HepG2 (cell line): Measurements from ENCODE around the gene P2RX5. TPM values are rescaled to one million over a fixed set of nuclear protein-coding genes. Genes with fewer than 3 reads are reported as not detected.

Source experiments
- CREB3 ChIP-seq: sonication (generic); formaldehyde crosslinking; IDR thresholded peaks from 2 replicates; pipeline ENCODE4 v1.5.0; 2020; ENCODE audit warnings: missing genetic modification reagents
- ETV5 ChIP-seq: IDR thresholded peaks from 2 replicates; pipeline ENCODE4 v1.6.1; 2018; ENCODE audit warnings: missing biosample characterization, missing genetic modification reagents, inconsistent platforms, borderline replicate concordance
- LRRFIP1 ChIP-seq: sonication (generic); formaldehyde crosslinking; conservative IDR thresholded peaks from 2 replicates; pipeline ENCODE4 v1.4.0; 2020; ENCODE audit warnings: missing genetic modification reagents
- MIER2 ChIP-seq: IDR thresholded peaks from 2 replicates; pipeline ENCODE4 v1.6.1; 2016; ENCODE audit warnings: missing biosample characterization, missing genetic modification reagents
- MNT ChIP-seq: fragments of 450-650 bp; IDR thresholded peaks from 2 replicates; pipeline ENCODE4 v1.6.1; 2016
- MZF1 ChIP-seq: sonication (generic); formaldehyde crosslinking; IDR thresholded peaks from 2 replicates; pipeline ENCODE4 v1.8.1; 2023; ENCODE audit warnings: mild to moderate bottlenecking, missing genetic modification reagents, borderline replicate concordance
- SNAI1 ChIP-seq: sonication (generic); formaldehyde crosslinking; IDR thresholded peaks from 2 replicates; pipeline ENCODE4 v1.5.0; 2020; ENCODE audit warnings: mild to moderate bottlenecking, missing genetic modification reagents, borderline replicate concordance
- SNAPC2 ChIP-seq: sonication (generic); formaldehyde crosslinking; IDR thresholded peaks from 2 replicates; pipeline ENCODE4 v1.8.1; 2022; ENCODE audit warnings: mild to moderate bottlenecking, missing genetic modification reagents
- TERF1 ChIP-seq: sonication (generic); formaldehyde crosslinking; IDR thresholded peaks from 2 replicates; pipeline ENCODE4 v1.8.0; 2022; ENCODE audit warnings: mild to moderate bottlenecking, missing genetic modification reagents, moderate library complexity
- TRIM22 ChIP-seq: fragments of 450-650 bp; IDR thresholded peaks from 2 replicates; pipeline ENCODE4 v1.6.1; 2017
- USF2 ChIP-seq, 2 experiments: sonication (generic) in 1 of 2; formaldehyde crosslinking in 1 of 2; IDR thresholded peaks; 2 replicates each; pipeline versions ENCODE4 v1.5.1 to v1.6.1; 2011 to 2020; ENCODE audit warnings: borderline replicate concordance in 1 of 2, low read depth in 1 of 2, low read length in 1 of 2, mild to moderate bottlenecking in 1 of 2, missing genetic modification reagents in 1 of 2, moderate library complexity in 1 of 2
- ZFX ChIP-seq: sonication (generic); formaldehyde crosslinking; IDR thresholded peaks from 2 replicates; pipeline ENCODE4 v1.4.0; 2020; ENCODE audit warnings: mild to moderate bottlenecking, low read depth, missing genetic modification reagents, moderate library complexity
- ZMAT3 ChIP-seq: sonication (generic); formaldehyde crosslinking; conservative IDR thresholded peaks from 2 replicates; pipeline ENCODE4 v1.7.0; 2021; ENCODE audit warnings: missing genetic modification reagents
- ZMYM3 ChIP-seq: sonication (generic); formaldehyde crosslinking; IDR thresholded peaks from 2 replicates; pipeline ENCODE4 v1.5.1; 2020; ENCODE audit warnings: mild to moderate bottlenecking, missing genetic modification reagents
- ZNF296 ChIP-seq: sonication (generic); formaldehyde crosslinking; conservative IDR thresholded peaks from 2 replicates; pipeline ENCODE4 v1.5.0; 2020; ENCODE audit warnings: mild to moderate bottlenecking, missing genetic modification reagents
- ZNF446 ChIP-seq: sonication (generic); formaldehyde crosslinking; IDR thresholded peaks from 2 replicates; pipeline ENCODE4 v1.5.0; 2020; ENCODE audit warnings: mild to moderate bottlenecking, missing genetic modification reagents
- ZNF451 ChIP-seq: sonication (generic); formaldehyde crosslinking; IDR thresholded peaks from 2 replicates; pipeline ENCODE4 v1.5.0; 2020; ENCODE audit warnings: mild to moderate bottlenecking, missing genetic modification reagents
- ZNF598 ChIP-seq: sonication (generic); formaldehyde crosslinking; IDR thresholded peaks from 2 replicates; pipeline ENCODE4 v1.5.1; 2020; ENCODE audit warnings: mild to moderate bottlenecking, missing genetic modification reagents, borderline replicate concordance
- ZNF773 ChIP-seq: sonication (generic); formaldehyde crosslinking; IDR thresholded peaks from 2 replicates; pipeline ENCODE4 v1.4.0; 2020; ENCODE audit warnings: missing genetic modification reagents, borderline replicate concordance
- polyA plus RNA-seq, 8 experiments: library from polyadenylated mRNA; depleted of rRNA in 3 of 8; stranded (reverse) in 7 of 8; unstranded in 1 of 8; fragments of >200 nt; fragmentation: Illumina TruSeq in 4 of 8; extraction: Trizol in 4 of 8; gene quantifications; 2 replicates each; pipeline versions ENCODE4 v1.2.1 to v1.2.3, GENCODE V29; 2011 to 2016; ENCODE audit warnings: low read depth in 4 of 8, missing spikeins in 1 of 8, mixed read lengths in 1 of 8; ENCODE audit not compliant: insufficient read depth in 1 of 8
- total RNA-seq, 5 experiments: library from RNA; depleted of rRNA; stranded (reverse); fragments of >200 nt; fragmentation: Illumina TruSeq; extraction: Trizol; gene quantifications; 2 replicates each; pipeline ENCODE4 v1.2.3, GENCODE V29; 2016; ENCODE audit warnings: low read depth in 1 of 5

The P2RX5 gene
- total and polyA plus RNA-seq, 2 of the 13 experiments (the other 11 are each of a cell fraction or from before 2014, with no cell fraction given): 0.95 to 1.7 TPM

- TF ChIP-seq MNT (no peak; the same call in 1 of the 2 replicates), TERF1 (no peak), SNAPC2 (CRISPR knock-in tag) (no peak), SNAI1 (CRISPR knock-in tag) (no peak), MIER2 (CRISPR knock-in tag) (no peak), ZNF773 (no peak), ZNF451 (CRISPR knock-in tag) (no peak), CREB3 (CRISPR knock-in tag) (no peak), LRRFIP1 (CRISPR knock-in tag) (no peak), ZMYM3 (peak; percentile 88), ZMAT3 (0 out of 2 replicates have a peak, but pooled peaks have one; percentile 37), ZNF598 (CRISPR knock-in tag) (no peak), ZNF296 (CRISPR knock-in tag) (no peak), ZNF446 (CRISPR knock-in tag) (no peak), MZF1 (no peak), TRIM22 (no peak), ETV5 (CRISPR knock-in tag) (peak; percentile 82; the same call in 1 of the 2 replicates), USF2 (IDR thresholded peaks at IDR 0.05; ENCODE audit: low read depth, low read length) (peak; percentile 97), USF2 (CRISPR knock-in tag; IDR thresholded peaks at IDR 0.05; ENCODE audit: borderline replicate concordance) (peak; percentile 89; the same call in 1 of the 2 replicates), ZFX (CRISPR knock-in tag) (no peak)
Measured at GRCh38 chr17:3641717-3642486, 54.1 kb downstream of the P2RX5 start (continued).
